HL-60 (cell line): ENCODE data around the gene FIGNL2.

Source experiments
- POLR2AphosphoS5 ChIP-seq: IDR thresholded peaks from 2 replicates; pipeline ENCODE4 v1.6.1; 2012; ENCODE audit warnings: low read depth
- TF ChIP-seq, protein P1 (sequence below): IDR thresholded peaks from one replicate; pipeline ENCODE4 v1.5.1; 2011; ENCODE audit warnings: low read length, control low read depth, inconsistent platforms; ENCODE audit not compliant: insufficient read depth

DNA sequence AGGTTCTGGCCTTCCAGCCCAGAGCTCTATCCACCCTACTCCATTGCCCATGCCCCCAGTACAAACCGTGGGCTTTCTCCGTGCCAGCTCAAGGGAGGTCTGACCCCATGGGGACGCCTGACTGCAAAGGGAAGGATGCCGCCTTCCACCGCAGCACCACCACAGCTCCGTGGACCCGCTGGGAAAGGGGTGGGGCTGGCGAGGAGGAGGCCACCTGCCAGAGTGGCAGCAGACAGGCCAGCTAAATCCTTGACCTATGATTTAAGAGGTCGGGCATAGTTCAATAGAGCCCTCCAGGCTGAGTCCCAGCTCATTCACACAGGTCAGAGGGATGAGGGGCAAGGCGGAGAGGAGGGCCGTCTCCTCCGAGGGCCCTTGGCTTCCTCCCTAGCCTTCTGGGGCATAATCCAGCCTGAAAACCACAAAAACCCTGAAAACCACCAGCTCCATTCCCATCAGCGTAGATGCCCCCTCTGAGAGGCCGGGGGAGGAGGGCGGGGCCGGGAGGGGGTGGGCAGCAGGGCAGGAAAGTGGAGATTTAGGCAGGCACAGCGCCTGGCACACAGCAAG, 14.9 kb upstream of the FIGNL2 start:
- TF ChIP-seq, protein P1, sequence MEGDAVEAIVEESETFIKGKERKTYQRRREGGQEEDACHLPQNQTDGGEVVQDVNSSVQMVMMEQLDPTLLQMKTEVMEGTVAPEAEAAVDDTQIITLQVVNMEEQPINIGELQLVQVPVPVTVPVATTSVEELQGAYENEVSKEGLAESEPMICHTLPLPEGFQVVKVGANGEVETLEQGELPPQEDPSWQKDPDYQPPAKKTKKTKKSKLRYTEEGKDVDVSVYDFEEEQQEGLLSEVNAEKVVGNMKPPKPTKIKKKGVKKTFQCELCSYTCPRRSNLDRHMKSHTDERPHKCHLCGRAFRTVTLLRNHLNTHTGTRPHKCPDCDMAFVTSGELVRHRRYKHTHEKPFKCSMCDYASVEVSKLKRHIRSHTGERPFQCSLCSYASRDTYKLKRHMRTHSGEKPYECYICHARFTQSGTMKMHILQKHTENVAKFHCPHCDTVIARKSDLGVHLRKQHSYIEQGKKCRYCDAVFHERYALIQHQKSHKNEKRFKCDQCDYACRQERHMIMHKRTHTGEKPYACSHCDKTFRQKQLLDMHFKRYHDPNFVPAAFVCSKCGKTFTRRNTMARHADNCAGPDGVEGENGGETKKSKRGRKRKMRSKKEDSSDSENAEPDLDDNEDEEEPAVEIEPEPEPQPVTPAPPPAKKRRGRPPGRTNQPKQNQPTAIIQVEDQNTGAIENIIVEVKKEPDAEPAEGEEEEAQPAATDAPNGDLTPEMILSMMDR, result no peak
- TF ChIP-seq POLR2AphosphoS5, result no peak
